ENCODE measurements around the gene TIGD1.

TIGD1 gene

GRCh38 chr2:232521959-232522622 is 28.3 kb downstream of the TIGD1 start:
- Histone ChIP-seq H3K36me3 (ENCODE audit: insufficient read depth, low read length) (no peaks in the 10 kb centered on the region), H3K9me3 (ENCODE audit: low read length) (no peaks in the 10 kb centered on the region), H3K27me3 (ENCODE audit: insufficient read depth, low read length) (peaks cover 63% of the 10 kb centered on the region), H2AFZ (ENCODE audit: low read depth, low read length) (peak overlapping the region; percentile 5), H3K4me1 (ENCODE audit: insufficient read depth, low read length) (peaks cover 16% of the 10 kb centered on the region), H3K4me3 (ENCODE audit: low read length) (no peak overlapping the region)

DNA sequence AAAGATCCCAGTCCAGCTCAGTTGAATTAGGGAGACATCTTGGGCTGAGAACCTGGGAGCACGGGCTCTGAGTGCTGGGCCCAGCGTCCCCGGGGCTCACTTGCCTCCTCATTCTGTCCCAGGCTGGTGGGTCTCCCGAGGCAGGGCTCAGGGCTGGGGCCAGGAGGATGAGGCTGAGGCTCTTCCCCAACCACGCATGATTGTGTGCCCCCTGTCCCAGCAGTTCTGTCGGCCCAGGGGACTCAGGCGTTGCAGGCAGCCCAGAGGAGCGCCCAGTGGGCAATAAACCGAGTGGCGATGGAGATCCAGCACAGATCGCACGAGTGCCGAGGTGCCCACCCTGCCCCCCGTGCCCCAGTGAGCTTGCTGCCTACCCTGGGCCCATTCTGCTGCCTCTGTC is 29.3 kb downstream of the TIGD1 start:
- H3K4me1 ChIP-seq (ENCODE audit: insufficient read depth, low read length): peaks cover 16% of the 10 kb centered on the region
- no peak overlapping the region for H3K4me3 ChIP-seq (ENCODE audit: low read length)
- H3K27me3 ChIP-seq (ENCODE audit: insufficient read depth, low read length): peaks cover 62% of the 10 kb centered on the region
- H3K36me3 ChIP-seq (ENCODE audit: insufficient read depth, low read length): no peaks in the 10 kb centered on the region
- no peaks in the 10 kb centered on the region for H3K9me3 ChIP-seq (ENCODE audit: low read length)
- H2AFZ ChIP-seq (ENCODE audit: low read depth, low read length): no peak overlapping the region

DNA sequence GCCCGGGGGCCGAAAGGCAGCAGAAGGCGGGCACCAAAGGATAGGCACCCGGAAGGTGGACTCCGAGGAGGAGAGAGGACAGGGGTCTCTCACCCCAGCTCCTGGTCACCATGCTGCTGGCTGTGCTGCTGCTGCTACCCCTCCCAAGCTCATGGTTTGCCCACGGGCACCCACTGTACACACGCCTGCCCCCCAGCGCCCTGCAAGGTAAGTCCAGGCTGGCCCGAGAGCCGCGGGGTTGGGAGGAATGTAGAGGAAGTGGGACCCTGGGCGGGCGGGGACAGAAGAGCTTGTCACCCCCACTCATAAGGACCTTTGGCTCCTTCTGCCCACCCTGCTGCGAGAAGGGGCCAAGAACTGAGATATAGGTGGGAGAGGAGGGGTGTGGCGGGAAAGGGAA is 29.9 kb downstream of the TIGD1 start:
- Histone ChIP-seq H3K36me3 (ENCODE audit: insufficient read depth, low read length) (no peaks in the 10 kb centered on the region), H3K9me3 (ENCODE audit: low read length) (no peaks in the 10 kb centered on the region), H3K4me3 (ENCODE audit: low read length) (no peak overlapping the region), H3K27me3 (ENCODE audit: insufficient read depth, low read length) (peaks cover 67% of the 10 kb centered on the region), H3K4me1 (ENCODE audit: insufficient read depth, low read length) (peaks cover 14% of the 10 kb centered on the region), H2AFZ (ENCODE audit: low read depth, low read length) (no peak overlapping the region)

GRCh38 chr2:232519581-232520438 is 30.5 kb downstream of the TIGD1 start, which contains the start of gene PRSS56:
Gene PRSS56, plus strand, starts transcription at chr2:232520388. Its CDS starts 211 bp downstream, at chr2:232520599.
- no peaks in the 10 kb centered on the region for H3K36me3 ChIP-seq (ENCODE audit: insufficient read depth, low read length)

DNA sequence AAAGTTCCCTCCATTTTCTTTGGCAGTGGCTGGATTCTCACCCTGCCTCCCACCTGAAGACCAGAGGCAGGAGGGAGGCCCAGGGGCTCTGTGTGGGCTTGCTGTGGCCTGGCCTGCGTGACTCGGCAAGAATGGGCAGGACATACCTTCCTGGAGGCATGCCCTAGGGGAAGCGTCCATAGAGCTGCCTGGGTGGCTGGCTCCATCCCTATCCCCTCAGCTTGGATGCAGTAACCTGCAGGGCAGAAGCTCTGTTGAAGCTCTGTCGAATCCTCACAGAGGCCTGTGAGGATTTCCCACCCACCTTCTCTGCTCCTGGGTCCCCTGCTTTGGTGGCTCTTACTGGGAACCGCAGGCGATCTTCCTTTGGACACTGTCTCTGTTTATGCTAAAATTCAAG is 31.5 kb downstream of the TIGD1 start:
- Histone ChIP-seq H2AFZ (ENCODE audit: low read depth, low read length) (no peak overlapping the region), H3K4me3 (ENCODE audit: low read length) (no peak overlapping the region), H3K36me3 (ENCODE audit: insufficient read depth, low read length) (no peaks in the 10 kb centered on the region), H3K9me3 (ENCODE audit: low read length) (no peaks in the 10 kb centered on the region), H3K27me3 (ENCODE audit: insufficient read depth, low read length) (peaks cover 65% of the 10 kb centered on the region), H3K4me1 (ENCODE audit: insufficient read depth, low read length) (peaks cover 8% of the 10 kb centered on the region)

More at GRCh38 chr2:232519581-232520438, 30.5 kb downstream of the TIGD1 start, which contains the start of gene PRSS56:
- Histone ChIP-seq H3K4me1 (ENCODE audit: insufficient read depth, low read length) (peaks cover 9% of the 10 kb centered on the region), H3K27me3 (ENCODE audit: insufficient read depth, low read length) (peaks cover 68% of the 10 kb centered on the region), H2AFZ (ENCODE audit: low read depth, low read length) (no peak within 1 kb of the TSS), H3K9me3 (ENCODE audit: low read length) (no peaks in the 10 kb centered on the region), H3K4me3 (ENCODE audit: low read length) (no peak within 1 kb of the TSS)

- Histone ChIP-seq H2AFZ (ENCODE audit: low read depth, low read length) (no peak overlapping the region), H3K9me3 (ENCODE audit: low read length) (no peaks in the 10 kb centered on the region), H3K4me1 (ENCODE audit: insufficient read depth, low read length) (no peaks in the 10 kb centered on the region), H3K36me3 (ENCODE audit: insufficient read depth, low read length) (no peaks in the 10 kb centered on the region), H3K4me3 (ENCODE audit: low read length) (no peak overlapping the region), H3K27me3 (ENCODE audit: insufficient read depth, low read length) (peaks cover 53% of the 10 kb centered on the region)
Measured at GRCh38 chr2:232516551-232516950, 33.8 kb downstream of the TIGD1 start.

DNA sequence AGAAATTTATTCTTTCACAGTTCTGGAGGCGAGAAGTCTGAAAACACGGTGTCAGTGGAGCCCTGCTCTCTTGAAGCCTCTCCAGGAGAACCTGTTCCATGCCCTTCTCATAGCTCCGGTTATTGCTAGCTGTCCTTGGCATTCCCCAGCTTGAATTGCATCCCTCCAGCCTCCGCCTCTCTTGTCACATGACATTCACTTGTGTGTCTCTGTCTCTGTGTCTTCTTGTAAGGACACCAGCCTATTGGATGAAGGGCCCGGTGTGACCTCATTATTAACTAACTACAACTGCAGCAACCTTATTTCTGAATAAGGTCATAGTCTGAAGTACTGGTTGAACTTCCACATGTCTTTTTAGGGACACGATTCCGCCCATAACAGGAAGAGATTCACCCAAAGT is 34.7 kb downstream of the TIGD1 start:
- H3K4me1 ChIP-seq (ENCODE audit: insufficient read depth, low read length): no peaks in the 10 kb centered on the region
- H3K27me3 ChIP-seq (ENCODE audit: insufficient read depth, low read length): peaks cover 51% of the 10 kb centered on the region

GRCh38 chr2:232513353-232513752 is 37.0 kb downstream of the TIGD1 start:
- Histone ChIP-seq H3K36me3 (ENCODE audit: insufficient read depth, low read length) (no peaks in the 10 kb centered on the region), H3K4me1 (ENCODE audit: insufficient read depth, low read length) (no peaks in the 10 kb centered on the region), H2AFZ (ENCODE audit: low read depth, low read length) (no peak overlapping the region), H3K4me3 (ENCODE audit: low read length) (no peak overlapping the region), H3K27me3 (ENCODE audit: insufficient read depth, low read length) (peaks cover 33% of the 10 kb centered on the region), H3K9me3 (ENCODE audit: low read length) (no peaks in the 10 kb centered on the region)

More for the DNA sequence above, 34.7 kb downstream of the TIGD1 start:
- no peak overlapping the region for H3K4me3 ChIP-seq (ENCODE audit: low read length)
- H3K36me3 ChIP-seq (ENCODE audit: insufficient read depth, low read length): no peaks in the 10 kb centered on the region
- no peak overlapping the region for H2AFZ ChIP-seq (ENCODE audit: low read depth, low read length)
- H3K9me3 ChIP-seq (ENCODE audit: low read length): no peaks in the 10 kb centered on the region

- Histone ChIP-seq H3K36me3 (ENCODE audit: insufficient read depth, low read length) (no peaks in the 10 kb centered on the region), H3K4me3 (ENCODE audit: low read length) (no peak overlapping the region), H2AFZ (ENCODE audit: low read depth, low read length) (no peak overlapping the region), H3K4me1 (ENCODE audit: insufficient read depth, low read length) (peaks cover 2% of the 10 kb centered on the region), H3K9me3 (ENCODE audit: low read length) (no peaks in the 10 kb centered on the region), H3K27me3 (ENCODE audit: insufficient read depth, low read length) (peaks cover 29% of the 10 kb centered on the region)
Measured at GRCh38 chr2:232512602-232513001, 37.8 kb downstream of the TIGD1 start.

GRCh38 chr2:232511336-232511890 is 38.9 kb downstream of the TIGD1 start:
- H3K27me3 ChIP-seq (ENCODE audit: insufficient read depth, low read length): peaks cover 33% of the 10 kb centered on the region

GRCh38 chr2:232508251-232508650 is 42.1 kb downstream of the TIGD1 start:
- H3K4me1 ChIP-seq (ENCODE audit: insufficient read depth, low read length): peaks cover 26% of the 10 kb centered on the region
- H3K4me3 ChIP-seq (ENCODE audit: low read length): no peak overlapping the region
- H3K9me3 ChIP-seq (ENCODE audit: low read length): no peaks in the 10 kb centered on the region
- H2AFZ ChIP-seq (ENCODE audit: low read depth, low read length): no peak overlapping the region
- H3K36me3 ChIP-seq (ENCODE audit: insufficient read depth, low read length): no peaks in the 10 kb centered on the region
- peaks cover 43% of the 10 kb centered on the region for H3K27me3 ChIP-seq (ENCODE audit: insufficient read depth, low read length)

More at GRCh38 chr2:232511336-232511890, 38.9 kb downstream of the TIGD1 start:
- Histone ChIP-seq H2AFZ (ENCODE audit: low read depth, low read length) (no peak overlapping the region), H3K36me3 (ENCODE audit: insufficient read depth, low read length) (no peaks in the 10 kb centered on the region), H3K4me1 (ENCODE audit: insufficient read depth, low read length) (peaks cover 9% of the 10 kb centered on the region), H3K4me3 (ENCODE audit: low read length) (no peak overlapping the region), H3K9me3 (ENCODE audit: low read length) (no peaks in the 10 kb centered on the region)

GRCh38 chr2:232506709-232507108 is 43.6 kb downstream of the TIGD1 start:
- Histone ChIP-seq H3K9me3 (ENCODE audit: low read length) (no peaks in the 10 kb centered on the region), H3K4me1 (ENCODE audit: insufficient read depth, low read length) (peaks cover 39% of the 10 kb centered on the region), H2AFZ (ENCODE audit: low read depth, low read length) (peak overlapping the region; percentile 55), H3K27me3 (ENCODE audit: insufficient read depth, low read length) (peaks cover 48% of the 10 kb centered on the region), H3K36me3 (ENCODE audit: insufficient read depth, low read length) (no peaks in the 10 kb centered on the region), H3K4me3 (ENCODE audit: low read length) (no peak overlapping the region)

DNA sequence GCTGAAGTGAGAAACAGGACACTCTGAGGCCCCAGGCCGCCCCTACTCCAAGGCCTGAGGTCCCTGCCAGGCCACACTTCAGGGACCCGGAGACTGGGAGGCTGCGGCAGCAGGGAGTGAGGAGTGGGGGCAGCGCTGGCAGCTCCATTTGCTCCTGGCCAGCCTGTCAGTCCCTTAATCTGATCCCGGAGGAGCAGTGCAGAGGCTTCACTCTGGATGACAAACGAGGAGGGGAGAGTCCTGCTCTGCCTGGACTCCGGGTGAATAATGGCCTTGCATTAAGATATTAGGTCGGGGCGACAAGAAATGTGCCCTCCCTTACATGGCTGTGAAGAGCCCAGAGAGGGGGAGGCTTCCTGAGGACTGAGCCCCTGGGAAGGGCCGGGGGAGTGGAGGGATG is 44.5 kb downstream of the TIGD1 start:
- H3K27me3 ChIP-seq (ENCODE audit: insufficient read depth, low read length): peaks cover 48% of the 10 kb centered on the region
- H3K36me3 ChIP-seq (ENCODE audit: insufficient read depth, low read length): no peaks in the 10 kb centered on the region
- H2AFZ ChIP-seq (ENCODE audit: low read depth, low read length): peak overlapping the region; percentile 55
- no peaks in the 10 kb centered on the region for H3K9me3 ChIP-seq (ENCODE audit: low read length)
- peaks cover 39% of the 10 kb centered on the region for H3K4me1 ChIP-seq (ENCODE audit: insufficient read depth, low read length)
- H3K4me3 ChIP-seq (ENCODE audit: low read length): peak overlapping the region; percentile 5
